Astrocyte of the cerebellum (primary cell): ENCODE data around the gene TENM4.
A peak's percentile ranks its signal among the peaks of the same experiment; 100 is the strongest.

Source experiments
- DNase-seq: peaks from one replicate; pipeline ENCODE4 v3.0.0-alpha.2; 2011; ENCODE audit warnings: low read depth
- H3K4me3 ChIP-seq: 2 replicates; pipeline ENCODE4 v1.5.1; 2011; ENCODE audit warnings: mild to moderate bottlenecking, low read depth, low read length, moderate library complexity
- in situ Hi-C: cut with HindIII; loops from 2 replicates; pipeline ENCODE4 v1.10.0; 2017; ENCODE audit warnings: low sequenced_read_pairs
- TF ChIP-seq, protein P1 (sequence below): IDR thresholded peaks from 2 replicates; pipeline ENCODE4 v1.5.1; 2012; ENCODE audit warnings: low read length, low read depth, moderate library complexity, mild to moderate bottlenecking; ENCODE audit errors: missing control alignments

The TENM4 gene

DNA sequence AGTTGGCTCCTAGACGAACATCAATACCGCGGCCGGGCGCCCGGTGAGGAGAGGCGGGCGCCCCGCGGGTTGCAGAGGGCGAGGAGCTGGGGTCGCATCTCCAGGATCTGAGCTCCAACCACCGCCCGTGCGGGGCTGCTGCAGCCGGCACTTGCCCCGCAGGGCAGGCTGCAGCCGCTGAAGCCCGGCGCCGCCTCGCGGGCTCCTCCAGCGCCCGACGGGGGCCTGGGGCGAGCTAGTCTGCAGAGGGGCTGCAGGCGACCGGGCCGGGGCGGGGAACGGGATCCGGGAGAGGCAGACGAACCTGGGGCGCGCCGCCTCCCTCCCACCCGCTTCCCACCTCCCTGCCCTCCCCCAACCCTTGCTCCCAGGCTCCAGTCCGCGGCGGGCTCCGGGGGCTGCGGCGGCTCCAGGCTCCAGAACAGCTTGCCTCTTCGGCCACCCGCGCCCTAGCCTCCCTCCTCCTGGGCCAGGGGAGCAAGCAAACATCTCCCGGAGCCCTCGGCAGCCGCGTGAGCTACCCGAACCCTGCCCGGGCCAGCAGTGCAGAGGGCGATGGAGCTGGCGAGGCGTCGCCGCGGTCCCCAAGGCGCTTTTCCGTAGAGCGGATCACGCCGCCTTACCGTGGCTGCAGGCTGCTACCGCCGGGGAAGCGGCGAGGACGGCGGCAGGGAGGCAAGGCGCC, 802 bp downstream of the TENM4 start:
- TF ChIP-seq, protein P1, sequence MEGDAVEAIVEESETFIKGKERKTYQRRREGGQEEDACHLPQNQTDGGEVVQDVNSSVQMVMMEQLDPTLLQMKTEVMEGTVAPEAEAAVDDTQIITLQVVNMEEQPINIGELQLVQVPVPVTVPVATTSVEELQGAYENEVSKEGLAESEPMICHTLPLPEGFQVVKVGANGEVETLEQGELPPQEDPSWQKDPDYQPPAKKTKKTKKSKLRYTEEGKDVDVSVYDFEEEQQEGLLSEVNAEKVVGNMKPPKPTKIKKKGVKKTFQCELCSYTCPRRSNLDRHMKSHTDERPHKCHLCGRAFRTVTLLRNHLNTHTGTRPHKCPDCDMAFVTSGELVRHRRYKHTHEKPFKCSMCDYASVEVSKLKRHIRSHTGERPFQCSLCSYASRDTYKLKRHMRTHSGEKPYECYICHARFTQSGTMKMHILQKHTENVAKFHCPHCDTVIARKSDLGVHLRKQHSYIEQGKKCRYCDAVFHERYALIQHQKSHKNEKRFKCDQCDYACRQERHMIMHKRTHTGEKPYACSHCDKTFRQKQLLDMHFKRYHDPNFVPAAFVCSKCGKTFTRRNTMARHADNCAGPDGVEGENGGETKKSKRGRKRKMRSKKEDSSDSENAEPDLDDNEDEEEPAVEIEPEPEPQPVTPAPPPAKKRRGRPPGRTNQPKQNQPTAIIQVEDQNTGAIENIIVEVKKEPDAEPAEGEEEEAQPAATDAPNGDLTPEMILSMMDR = no peak
- DNase-seq = no peak
- peak overlapping the region; percentile 83 for H3K4me3 ChIP-seq
- in situ Hi-C loops = no loop called here

DNA sequence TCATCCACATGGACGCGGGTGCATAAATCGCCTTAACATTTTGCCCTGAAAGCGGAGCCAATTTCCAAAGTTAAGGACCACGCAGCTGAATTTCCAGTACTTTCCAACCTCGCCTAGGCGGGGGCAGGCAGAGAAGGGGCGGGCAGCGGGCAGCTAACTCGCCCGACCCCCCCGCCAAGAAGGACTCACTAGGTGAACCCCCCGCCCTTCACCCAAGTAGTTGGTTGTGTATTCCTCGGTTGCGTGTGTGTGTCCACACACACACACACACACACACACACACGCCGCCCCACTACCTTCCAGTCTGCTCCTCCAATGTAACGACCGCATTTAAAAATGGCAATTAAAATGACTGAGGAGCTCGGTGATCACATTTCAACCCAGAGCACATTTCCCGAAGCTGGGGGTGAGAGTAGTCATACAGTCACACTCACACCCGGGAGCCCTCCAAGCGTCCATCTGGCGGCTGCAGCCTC, 1.4 kb downstream of the TENM4 start:
- DNase-seq = no peak
- in situ Hi-C loops = no loop called here
- peak overlapping the region; percentile 83 for H3K4me3 ChIP-seq
- TF ChIP-seq, protein P1 = no peak

DNA sequence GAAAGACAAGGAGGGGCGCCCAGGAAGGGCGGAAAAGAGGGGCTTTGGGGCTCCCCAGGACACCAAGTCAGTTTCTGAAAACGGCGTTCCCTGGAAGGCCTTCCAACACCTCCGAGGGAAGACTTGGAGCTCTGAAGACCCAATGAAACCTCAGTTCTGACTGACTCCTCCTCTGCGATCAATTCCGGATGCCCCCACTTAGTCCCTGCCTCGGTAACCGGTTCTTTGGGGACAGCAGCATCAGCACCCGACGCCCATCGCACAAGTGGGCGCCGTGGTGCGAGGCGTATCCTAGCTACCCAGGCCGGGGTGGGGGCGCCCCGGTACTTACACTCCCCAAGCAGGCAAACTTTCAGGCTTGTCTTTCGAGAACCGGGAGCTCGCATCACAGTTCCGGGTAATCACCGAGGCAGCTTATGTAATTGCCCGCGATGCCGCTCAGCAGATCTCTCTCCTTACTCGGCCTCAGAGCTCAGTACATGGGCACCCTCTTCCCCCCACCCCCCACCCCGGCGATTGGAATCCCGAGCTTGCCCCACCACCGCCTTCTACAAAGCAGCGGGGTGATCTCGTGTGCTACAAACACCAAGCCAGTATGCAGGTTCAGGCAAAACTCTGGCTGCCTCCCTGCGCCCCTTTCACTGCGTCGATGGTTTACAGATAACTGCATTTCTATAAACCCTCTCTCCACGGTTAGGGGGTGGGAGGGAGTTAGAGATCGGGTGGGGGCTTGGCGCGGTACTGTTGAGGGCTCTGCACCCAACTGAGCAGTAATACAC, 2.0 kb downstream of the TENM4 start:
- peak overlapping the region; percentile 83 for H3K4me3 ChIP-seq
- no peak for DNase-seq
- TF ChIP-seq, protein P1 = no peak
- in situ Hi-C loops = no loop called here

DNA sequence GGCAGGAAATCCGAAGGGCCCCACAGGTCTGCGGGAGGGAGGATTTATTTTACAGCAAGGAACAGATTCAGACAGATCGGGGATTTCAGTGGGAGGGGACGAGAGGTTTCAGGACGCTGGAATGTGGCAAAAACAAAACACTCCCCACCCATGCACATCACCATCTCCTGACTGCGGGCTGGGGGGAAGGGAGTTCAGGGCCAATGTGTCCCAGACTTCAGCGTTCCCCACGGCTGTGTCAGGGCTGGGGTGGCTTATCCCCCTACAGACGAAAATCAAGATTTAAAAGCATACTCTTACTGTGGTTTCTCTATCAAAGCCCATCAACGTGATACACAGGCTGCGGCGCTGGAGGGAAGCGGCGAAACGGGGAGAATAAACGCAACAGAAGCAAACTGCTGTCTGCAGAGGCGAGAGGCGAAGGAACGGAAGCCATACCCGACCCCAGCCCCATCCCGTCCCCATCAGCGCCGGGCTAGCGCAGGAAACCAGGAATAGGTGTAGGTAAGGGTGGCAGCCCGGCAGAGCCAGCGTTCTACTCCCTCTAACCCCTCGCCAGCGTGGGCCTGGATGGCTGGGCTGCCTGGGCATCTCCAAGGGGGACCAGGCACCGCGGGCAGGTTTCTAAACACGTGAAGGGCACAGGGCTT, 2.7 kb downstream of the TENM4 start:
- TF ChIP-seq, protein P1 = peak; percentile 7
- no peak for DNase-seq
- peak overlapping the region; percentile 83 for H3K4me3 ChIP-seq
- in situ Hi-C loops = no loop called here

DNA sequence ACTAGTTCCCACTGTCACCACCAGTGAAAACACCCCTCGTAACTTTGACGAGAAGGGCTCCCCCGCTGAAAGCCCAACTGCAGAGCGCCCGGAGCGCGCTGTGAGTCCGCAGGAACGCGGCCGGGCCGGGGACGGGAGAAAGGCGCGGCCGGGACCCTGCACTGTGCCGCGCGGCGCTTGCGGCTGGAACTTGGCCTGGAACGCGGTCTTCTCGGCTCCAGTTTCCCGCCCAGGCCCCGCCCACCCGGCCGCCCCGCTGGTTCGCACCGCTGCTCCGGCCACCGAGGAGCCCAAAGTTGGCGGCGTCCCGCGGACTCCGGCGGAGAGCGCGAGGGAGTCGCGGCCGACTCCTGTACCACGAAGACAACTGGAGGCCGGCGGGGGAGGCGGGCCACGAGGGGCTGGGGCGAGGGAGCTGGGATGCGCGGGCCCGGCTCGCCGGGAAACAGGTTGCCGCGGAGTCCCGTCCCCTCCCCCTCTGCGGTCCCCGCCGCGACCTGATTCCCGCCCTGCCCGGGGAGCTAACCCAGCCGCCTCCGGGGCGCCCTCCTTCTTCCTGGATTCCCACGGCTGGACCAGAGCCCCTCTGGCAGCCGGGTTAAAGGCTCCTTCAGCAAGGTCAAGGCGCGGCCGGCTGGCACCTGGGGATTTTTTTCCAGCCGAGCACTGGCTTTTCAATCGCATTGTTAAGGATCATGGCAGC, 3.4 kb downstream of the TENM4 start:
- peak overlapping the region; percentile 83 for H3K4me3 ChIP-seq
- in situ Hi-C loops = no loop called here
- no peak for DNase-seq
- TF ChIP-seq, protein P1 = no peak

DNA sequence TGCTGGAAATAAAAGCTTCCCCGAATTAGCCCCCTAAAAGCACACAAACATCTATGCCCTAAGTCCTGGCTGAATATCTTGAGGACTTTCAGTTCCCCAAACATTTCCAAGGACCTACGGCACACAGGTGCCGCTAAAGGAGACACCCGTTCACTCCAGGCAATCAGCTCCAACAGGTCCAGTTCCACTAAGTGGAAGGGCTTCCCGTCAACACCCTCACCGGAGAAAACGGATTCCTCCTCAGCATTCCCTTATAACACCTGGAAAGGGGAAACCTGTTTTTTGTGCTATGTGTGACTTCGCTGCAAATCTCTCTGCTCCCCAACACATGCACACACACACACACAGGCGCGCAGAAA, 3.9 kb downstream of the TENM4 start:
- TF ChIP-seq, protein P1 = no peak
- in situ Hi-C loops = no loop called here
- peak overlapping the region; percentile 83 for H3K4me3 ChIP-seq
- DNase-seq = no peak
